ENCODE measurements around the gene AFG3L2. TPM values are rescaled to one million over a fixed set of nuclear protein-coding genes. Genes with fewer than 3 reads are reported as not detected.

The AFG3L2 gene
- total RNA-seq, 5 donors from 2014 or later (not counting 1 experiment from before 2014, with no cell fraction given), result 30.6 to 37.4 (median 36.3) TPM

GRCh38 chr18:12328179-12328823 lies 48.7 kb downstream of the AFG3L2 start:
- POLR2A ChIA-PET, result interaction anchor here in 1 of 2 donors (0.5 kb wide), 1 partner anchor 11 kb away, joined by 5 read pairs; no protein-coding TSS in a partner anchor
- CTCF ChIA-PET, result interaction anchor here (0.6 to 1.5 kb wide), 7 partner anchors 8 to 606 kb away, joined by 3 to 7 read pairs (median 4); no protein-coding TSS in a partner anchor
- H3K27me3 ChIP-seq (replicated peaks in 1 of 2; ENCODE audit: control insufficient read depth in 2 of 2, extremely low read depth in 1 of 2, insufficient read depth in 2 of 2, low read length in 1 of 2), result no peaks in the 10 kb centered on the region
- peaks cover 0 to 5% of the 10 kb centered on the region in 2 experiments for H3K4me1 ChIP-seq (ENCODE audit: control insufficient read depth in 1 of 2, extremely low read depth in 1 of 2, insufficient read depth in 2 of 2, low read length in 2 of 2)
- Mint-ChIP-seq H3K27ac (no peak overlapping the region), H3K9me3 (no peaks in the 10 kb centered on the region), H3K27me3 (no peaks in the 10 kb centered on the region), H3K36me3 (peaks cover 49% of the 10 kb centered on the region), H3K4me1 (peaks cover 0 to 6% (median 5%) of the 10 kb centered on the region in 3 donors), H3K4me3 (no peak overlapping the region)
- no peak for DNase-seq
- WGBS (ENCODE audit: insufficient coverage), result 100% methylated on average over 3 of the region's 4 CpGs
- peaks cover 15 to 44% of the 10 kb centered on the region in 2 donors for H3K36me3 ChIP-seq (ENCODE audit: control insufficient read depth in 2 of 2, extremely low read depth in 1 of 2, insufficient read depth in 1 of 2, low read length in 1 of 2)
- no peak overlapping the region for H3K27ac ChIP-seq (ENCODE audit: low read length)
- H3K4me3 ChIP-seq (ENCODE audit: control insufficient read depth in 1 of 2, extremely low read depth in 1 of 2, low read length in 1 of 2), result no peak overlapping the region
- no peak for ATAC-seq (replicated peaks in 1 of 4)
- H3K9me3 ChIP-seq, result no peaks in the 10 kb centered on the region

- peak; percentile 14 to 74 (median 57) for DNase-seq
- H3K4me3 Mint-ChIP-seq, result no peak overlapping the region
- 46% methylated on average over 4 of the region's 11 CpGs for WGBS (ENCODE audit: insufficient coverage)
- H3K4me1 Mint-ChIP-seq, result peaks cover 0 to 6% (median 5%) of the 10 kb centered on the region in 3 donors
- CTCF ChIA-PET, result interaction anchor here (0.6 to 1.5 kb wide), 6 partner anchors 9 to 607 kb away, joined by 3 to 7 read pairs (median 4); no protein-coding TSS in a partner anchor
- H3K36me3 Mint-ChIP-seq, result peaks cover 51% of the 10 kb centered on the region
- POLR2A ChIA-PET, result no interaction called here
- no peaks in the 10 kb centered on the region for H3K27me3 Mint-ChIP-seq
- Histone ChIP-seq H3K36me3 (ENCODE audit: control insufficient read depth in 2 of 2, extremely low read depth in 1 of 2, insufficient read depth in 1 of 2, low read length in 1 of 2) (peaks cover 15 to 44% of the 10 kb centered on the region in 2 donors), H3K27ac (ENCODE audit: low read length) (no peak overlapping the region), H3K27me3 (replicated peaks in 1 of 2; ENCODE audit: control insufficient read depth in 2 of 2, extremely low read depth in 1 of 2, insufficient read depth in 2 of 2, low read length in 1 of 2) (no peaks in the 10 kb centered on the region), H3K9me3 (no peaks in the 10 kb centered on the region), H3K4me1 (ENCODE audit: control insufficient read depth in 1 of 2, extremely low read depth in 1 of 2, insufficient read depth in 2 of 2, low read length in 2 of 2) (peaks cover 0 to 5% of the 10 kb centered on the region in 2 experiments), H3K4me3 (ENCODE audit: control insufficient read depth in 1 of 2, extremely low read depth in 1 of 2, low read length in 1 of 2) (no peak overlapping the region)
- ATAC-seq (replicated peaks in 1 of 4), result peak; percentile 64 to 70 (median 70)
- H3K27ac Mint-ChIP-seq, result no peak overlapping the region
- no peaks in the 10 kb centered on the region for H3K9me3 Mint-ChIP-seq
Measured at GRCh38 chr18:12327510-12328178, 49.4 kb downstream of the AFG3L2 start.

- no peak overlapping the region for H3K27ac Mint-ChIP-seq
- Histone ChIP-seq H3K27ac (ENCODE audit: low read length) (no peak overlapping the region), H3K9me3 (no peaks in the 10 kb centered on the region), H3K4me3 (ENCODE audit: control insufficient read depth in 1 of 2, extremely low read depth in 1 of 2, low read length in 1 of 2) (no peak overlapping the region), H3K27me3 (replicated peaks in 1 of 2; ENCODE audit: control insufficient read depth in 2 of 2, extremely low read depth in 1 of 2, insufficient read depth in 2 of 2, low read length in 1 of 2) (no peaks in the 10 kb centered on the region), H3K36me3 (ENCODE audit: control insufficient read depth in 2 of 2, extremely low read depth in 1 of 2, insufficient read depth in 1 of 2, low read length in 1 of 2) (peaks cover 15 to 44% of the 10 kb centered on the region in 2 donors), H3K4me1 (ENCODE audit: control insufficient read depth in 1 of 2, extremely low read depth in 1 of 2, insufficient read depth in 2 of 2, low read length in 2 of 2) (peaks cover 0 to 5% of the 10 kb centered on the region in 2 experiments)
- H3K36me3 Mint-ChIP-seq, result peaks cover 51% of the 10 kb centered on the region
- no peak for DNase-seq
- no peak overlapping the region for H3K4me3 Mint-ChIP-seq
- WGBS (ENCODE audit: insufficient coverage), result 99% methylated on average over 10 of the region's 12 CpGs
- peaks cover 0 to 6% (median 5%) of the 10 kb centered on the region in 3 donors for H3K4me1 Mint-ChIP-seq
- H3K27me3 Mint-ChIP-seq, result no peaks in the 10 kb centered on the region
- no peak for ATAC-seq (replicated peaks in 1 of 4)
- H3K9me3 Mint-ChIP-seq, result no peaks in the 10 kb centered on the region
- ChIA-PET CTCF (interaction anchor here in 1 of 2 donors (1.1 to 1.5 kb wide), 2 partner anchors 336 to 607 kb away, joined by 5 to 7 read pairs; no protein-coding TSS in a partner anchor), POLR2A (no interaction called here)
Measured at GRCh38 chr18:12326711-12327460, 50.1 kb downstream of the AFG3L2 start.

GRCh38 chr18:12325726-12326245 lies 51.2 kb downstream of the AFG3L2 start:
- CTCF ChIA-PET, result interaction anchor here in 1 of 2 donors (1.1 kb wide), 1 partner anchor 27 kb away, joined by 3 read pairs; no protein-coding TSS in a partner anchor
- H3K4me3 Mint-ChIP-seq, result no peak overlapping the region
- no peaks in the 10 kb centered on the region for H3K27me3 Mint-ChIP-seq
- H3K9me3 Mint-ChIP-seq, result no peaks in the 10 kb centered on the region
- POLR2A ChIA-PET, result no interaction called here
- no peak overlapping the region for H3K27ac Mint-ChIP-seq
- H3K36me3 Mint-ChIP-seq, result peaks cover 54% of the 10 kb centered on the region
- Histone ChIP-seq H3K4me3 (ENCODE audit: control insufficient read depth in 1 of 2, extremely low read depth in 1 of 2, low read length in 1 of 2) (no peak overlapping the region), H3K27me3 (replicated peaks in 1 of 2; ENCODE audit: control insufficient read depth in 2 of 2, extremely low read depth in 1 of 2, insufficient read depth in 2 of 2, low read length in 1 of 2) (no peaks in the 10 kb centered on the region), H3K4me1 (ENCODE audit: control insufficient read depth in 1 of 2, extremely low read depth in 1 of 2, insufficient read depth in 2 of 2, low read length in 2 of 2) (peaks cover 0 to 5% of the 10 kb centered on the region in 2 experiments), H3K36me3 (ENCODE audit: control insufficient read depth in 2 of 2, extremely low read depth in 1 of 2, insufficient read depth in 1 of 2, low read length in 1 of 2) (peaks cover 15 to 39% of the 10 kb centered on the region in 2 donors), H3K9me3 (no peaks in the 10 kb centered on the region), H3K27ac (ENCODE audit: low read length) (no peak overlapping the region)
- DNase-seq (no peak), ATAC-seq (replicated peaks in 1 of 4) (no peak)
- 98% methylated on average over 20 of the region's 29 CpGs for WGBS (ENCODE audit: insufficient coverage)
- peaks cover 0 to 6% (median 5%) of the 10 kb centered on the region in 3 donors for H3K4me1 Mint-ChIP-seq

- Mint-ChIP-seq H3K36me3 (peaks cover 54% of the 10 kb centered on the region), H3K9me3 (no peaks in the 10 kb centered on the region), H3K4me1 (peaks cover 0 to 7% (median 5%) of the 10 kb centered on the region in 3 donors), H3K27me3 (no peaks in the 10 kb centered on the region), H3K27ac (no peak overlapping the region), H3K4me3 (no peak overlapping the region)
- peaks cover 15 to 39% of the 10 kb centered on the region in 2 donors for H3K36me3 ChIP-seq (ENCODE audit: control insufficient read depth in 2 of 2, extremely low read depth in 1 of 2, insufficient read depth in 1 of 2, low read length in 1 of 2)
- 97% methylated on average over 56 of the region's 58 CpGs for WGBS (ENCODE audit: insufficient coverage)
- no peak overlapping the region for H3K27ac ChIP-seq (ENCODE audit: low read length)
- no peaks in the 10 kb centered on the region for H3K27me3 ChIP-seq (replicated peaks in 1 of 2; ENCODE audit: control insufficient read depth in 2 of 2, extremely low read depth in 1 of 2, insufficient read depth in 2 of 2, low read length in 1 of 2)
- DNase-seq (no peak), ATAC-seq (replicated peaks in 1 of 4) (no peak)
- peaks cover 0 to 5% of the 10 kb centered on the region in 2 experiments for H3K4me1 ChIP-seq (ENCODE audit: control insufficient read depth in 1 of 2, extremely low read depth in 1 of 2, insufficient read depth in 2 of 2, low read length in 2 of 2)
- ChIA-PET CTCF (interaction anchor here in 1 of 2 donors (1.1 kb wide), 1 partner anchor 27 kb away, joined by 3 read pairs; no protein-coding TSS in a partner anchor), POLR2A (no interaction called here)
- H3K4me3 ChIP-seq (ENCODE audit: control insufficient read depth in 1 of 2, extremely low read depth in 1 of 2, low read length in 1 of 2), result no peak overlapping the region
- no peaks in the 10 kb centered on the region for H3K9me3 ChIP-seq
Measured at GRCh38 chr18:12324991-12325725, 51.9 kb downstream of the AFG3L2 start.

Data from T-cell (primary cell).